SK-N-SH (cell line): ENCODE measurements around the gene RNPEPL1. TPM values are rescaled to one million over a fixed set of nuclear protein-coding genes. Genes with fewer than 3 reads are reported as not detected.
A peak's percentile ranks its signal among the peaks of the same experiment; 100 is the strongest.

Source experiments
- CTCF ChIA-PET: fragments of 300-600, 350-600 bp; formaldehyde crosslinking; extraction: SDS; loops from one replicate; lab custom pipeline; 2021; lab: Yijun Ruan, JAX
- POLR2A ChIA-PET: fragments of 350-600 bp; sonication (Branson Sonifier 250); formaldehyde crosslinking; extraction: SDS; loops from one replicate; lab custom pipeline; 2020; ENCODE audit warnings: antibody characterized with exemption, inconsistent platforms; lab: Yijun Ruan, JAX
- DNase-seq: peaks from one replicate; pipeline ENCODE4 v3.0.0; 2012
- H2AFZ ChIP-seq: fragments of 200-600 bp; sonication (generic); 2 replicates; pipeline ENCODE4 v1.8.1; 2016; ENCODE audit warnings: antibody characterized with exemption, mild to moderate bottlenecking, low read depth
- H3F3A ChIP-seq: fragments of 200-600 bp; sonication (generic); replicated peaks from 2 replicates; pipeline ENCODE3; 2016; ENCODE audit warnings: antibody characterized with exemption, mild to moderate bottlenecking; ENCODE audit not compliant: insufficient read depth
- H3K27ac ChIP-seq, 2 experiments: fragments of 200-500 bp in 1 of 2; fragments of 200-600 bp in 1 of 2; sonication (Bioruptor generic) in 1 of 2; sonication (generic), shearing (Covaris generic) in 1 of 2; 2 replicates each; pipeline versions ENCODE4 v1.5.1 to v1.6.1; 2014 to 2016; ENCODE audit warnings: low read depth in 2 of 2, inconsistent platforms in 1 of 2, low read length in 1 of 2, mild to moderate bottlenecking in 1 of 2, mixed read lengths in 1 of 2
- H3K27me3 ChIP-seq: fragments of 200-600 bp; sonication (generic), shearing (Covaris generic); 2 replicates; pipeline ENCODE4 v1.6.1; 2016; ENCODE audit warnings: mixed run types; ENCODE audit not compliant: insufficient read depth
- H3K36me3 ChIP-seq, 2 experiments: fragments of 200-500 bp in 1 of 2; fragments of 200-600 bp in 1 of 2; sonication (Bioruptor generic) in 1 of 2; sonication (generic) in 1 of 2; replicated peaks in 1 of 2; 2 replicates each; pipeline versions ENCODE3 to v1.5.1; 2014 to 2016; ENCODE audit warnings: low read length in 1 of 2, mild to moderate bottlenecking in 1 of 2; ENCODE audit not compliant: insufficient read depth in 2 of 2, control insufficient read depth in 1 of 2
- H3K4me1 ChIP-seq, 2 experiments: fragments of 200-500 bp in 1 of 2; fragments of 200-600 bp in 1 of 2; sonication (Bioruptor generic) in 1 of 2; sonication (generic), shearing (Covaris generic) in 1 of 2; 2 replicates each; pipeline versions ENCODE4 v1.5.1 to v1.6.1; 2014 to 2016; ENCODE audit warnings: low read depth in 1 of 2, low read length in 1 of 2, mixed run types in 1 of 2; ENCODE audit not compliant: insufficient read depth in 2 of 2, control insufficient read depth in 1 of 2
- H3K4me2 ChIP-seq: fragments of 200-600 bp; sonication (generic), shearing (Covaris generic); 2 replicates; pipeline ENCODE4 v1.6.1; 2017; ENCODE audit warnings: mixed run types
- H3K4me3 ChIP-seq, 2 experiments: fragments of 200-500 bp in 1 of 2; fragments of 200-600 bp in 1 of 2; sonication (Bioruptor generic) in 1 of 2; sonication (generic), shearing (Covaris generic) in 1 of 2; 2 replicates each; pipeline versions ENCODE4 v1.5.1 to v1.8.1; 2014 to 2016; ENCODE audit warnings: low read depth in 2 of 2, inconsistent platforms in 1 of 2, low read length in 1 of 2, mild to moderate bottlenecking in 1 of 2, mixed read lengths in 1 of 2, moderate library complexity in 1 of 2
- H3K79me2 ChIP-seq: fragments of 200-600 bp; sonication (generic); 2 replicates; pipeline ENCODE4 v1.8.1; 2017; ENCODE audit warnings: mild to moderate bottlenecking; ENCODE audit not compliant: insufficient read depth
- H3K9ac ChIP-seq: fragments of 200-600 bp; sonication (generic); 2 replicates; pipeline ENCODE4 v1.6.1; 2017; ENCODE audit warnings: mixed run types
- H3K9me2 ChIP-seq: fragments of 200-600 bp; sonication (generic); 2 replicates; pipeline ENCODE4 v1.6.1; 2017; ENCODE audit warnings: mixed run types
- H3K9me3 ChIP-seq: fragments of 200-600 bp; sonication (generic); 2 replicates; pipeline ENCODE4 v1.6.1; 2017; ENCODE audit warnings: mixed run types, mild to moderate bottlenecking, moderate library complexity
- H4K20me1 ChIP-seq: fragments of 200-600 bp; sonication (generic); 2 replicates; pipeline ENCODE4 v1.6.1; 2017; ENCODE audit warnings: mild to moderate bottlenecking, mixed run types; ENCODE audit not compliant: insufficient read depth
- FOXM1 ChIP-seq: IDR thresholded peaks from 2 replicates; pipeline ENCODE4 v1.4.0; 2012; ENCODE audit warnings: low read depth, mild to moderate bottlenecking
- IRF3 ChIP-seq: fragments of 150-350 bp; IDR thresholded peaks from 2 replicates; pipeline ENCODE4 v1.6.1; 2016; ENCODE audit warnings: mild to moderate bottlenecking, low read depth, low read length
- MXI1 ChIP-seq: IDR thresholded peaks from 2 replicates; pipeline ENCODE4 v1.6.1; 2012; ENCODE audit warnings: mild to moderate bottlenecking, low read depth, low read length, improper control_type of control experiment
- NFIC ChIP-seq: IDR thresholded peaks from 2 replicates; pipeline ENCODE4 v1.4.0; 2012; ENCODE audit warnings: borderline replicate concordance
- NRF1 ChIP-seq: IDR thresholded peaks from 2 replicates; pipeline ENCODE4 v1.6.1; 2012; ENCODE audit warnings: low read depth, mild to moderate bottlenecking, low read length
- RCOR1 ChIP-seq: fragments of 150-350 bp; IDR thresholded peaks from 2 replicates; pipeline ENCODE4 v1.6.1; 2017; ENCODE audit warnings: antibody characterized with exemption, low read length
- RFX5 ChIP-seq: IDR thresholded peaks from 2 replicates; pipeline ENCODE4 v1.6.1; 2012; ENCODE audit warnings: mild to moderate bottlenecking, improper control_type of control experiment, low read length
- SIN3A ChIP-seq: IDR thresholded peaks from 2 replicates; pipeline ENCODE4 v1.6.1; 2012; ENCODE audit warnings: low read depth, mild to moderate bottlenecking, low read length, moderate library complexity, borderline replicate concordance
- SMC3 ChIP-seq: IDR thresholded peaks from 2 replicates; pipeline ENCODE4 v1.6.1; 2012; ENCODE audit warnings: low read depth, low read length, improper control_type of control experiment
- USF1 ChIP-seq: IDR thresholded peaks from 2 replicates; pipeline ENCODE4 v1.4.0; 2012; ENCODE audit warnings: low read depth, borderline replicate concordance
- YY1 ChIP-seq: IDR thresholded peaks from 2 replicates; pipeline ENCODE4 v1.4.0; 2012; ENCODE audit warnings: low read depth, mild to moderate bottlenecking
- WGBS: methylation state at CpG from one replicate; pipeline ENCODE4 v1.1.6; 2017; ENCODE audit warnings: low lambda C conversion rate; 5-methylcytosine and 5-hydroxymethylcytosine counted together
- polyA plus RNA-seq, 3 experiments: library from polyadenylated mRNA; depleted of rRNA; stranded (reverse); fragments of >200 nt; gene quantifications; 2 replicates each; pipeline ENCODE4 v1.2.3, GENCODE V29; 2012
- TF ChIP-seq, protein P1 (sequence below): IDR thresholded peaks from 2 replicates; pipeline ENCODE4 v1.6.1; 2012; ENCODE audit warnings: mild to moderate bottlenecking, low read depth, low read length, moderate library complexity
- TF ChIP-seq, protein P2 (sequence below): IDR thresholded peaks from 2 replicates; pipeline ENCODE4 v1.4.0; 2012; ENCODE audit warnings: low read depth, borderline replicate concordance

Gene RNPEPL1
- polyA plus RNA-seq, 1 of the 3 experiments (the other 2 are of a cell fraction): 14.3 TPM

DNA sequence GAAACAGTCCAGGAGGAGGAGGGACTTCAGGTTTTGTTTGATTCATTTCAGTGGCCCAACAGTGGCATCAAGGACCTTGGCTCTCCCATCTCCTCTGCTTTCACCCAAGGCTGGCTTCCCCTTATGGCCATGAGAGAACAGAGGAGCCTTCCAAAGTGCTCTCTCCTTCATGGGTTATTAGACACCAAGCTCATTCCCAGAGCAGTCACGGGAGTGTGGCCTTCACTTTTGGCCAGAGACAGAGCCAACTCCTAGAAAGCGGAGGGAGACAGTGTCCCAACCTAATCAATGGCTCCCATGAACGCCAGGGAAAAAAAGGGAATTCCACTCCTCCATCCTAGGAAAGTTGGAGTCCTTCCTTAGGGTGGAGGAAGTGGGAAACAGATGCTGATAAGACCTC, 9.0 kb upstream of the RNPEPL1 start:
- CTCF ChIA-PET: interaction anchor here (1.5 kb wide), 1 partner anchor 45 kb away, joined by 3 read pairs; no protein-coding TSS in a partner anchor
- 0 out of 4 replicates have a peak overlapping the region, but pooled peaks of 1 of the 2 experiments have one; percentile 85 for H3K4me3 ChIP-seq

DNA sequence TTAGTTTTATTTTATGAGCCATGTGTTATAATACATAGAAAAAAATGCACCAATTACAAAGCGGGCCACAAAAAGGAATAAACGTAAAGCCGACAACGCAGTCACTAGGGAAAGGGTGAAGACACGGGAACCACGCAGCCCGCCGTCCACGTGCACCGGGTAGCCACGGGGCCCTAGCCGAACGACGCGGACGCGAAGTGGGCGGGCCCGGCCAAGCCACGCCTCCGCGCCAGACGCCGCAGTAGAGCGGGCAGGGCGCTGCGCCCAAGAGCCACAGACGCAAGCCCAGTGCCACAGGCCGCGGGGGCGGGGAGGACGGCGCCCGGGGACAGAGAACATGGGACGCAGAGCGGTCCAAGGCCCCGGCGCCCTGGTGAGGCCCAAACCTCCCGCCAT, 8.2 kb upstream of the RNPEPL1 start, which contains the start of gene DUSP28:
Gene DUSP28, plus strand, starts transcription at position 274 of the 396 bp plus-strand sequence. CDS start 328 bp downstream, outside the sequence.
- Histone ChIP-seq H3K79me2 (peaks cover 56% of the 10 kb centered on the region), H3K4me2 (peak within 1 kb of the TSS; percentile 84), H4K20me1 (peaks cover 13% of the 10 kb centered on the region; the same call in 1 of the 2 replicates), H3K4me1 (peaks cover 22 to 29% of the 10 kb centered on the region in 2 experiments), H3K27me3 (no peaks in the 10 kb centered on the region), H2AFZ (peak within 1 kb of the TSS; percentile 1; the same call in 1 of the 2 replicates), H3K9me3 (no peaks in the 10 kb centered on the region), H3K36me3 (peaks cover 0 to 7% of the 10 kb centered on the region in 2 experiments), H3K4me3 (peak within 1 kb of the TSS; percentile 64 to 85), H3F3A (peaks cover 16% of the 10 kb centered on the region), H3K9ac (peak within 1 kb of the TSS; percentile 97), H3K9me2 (no peaks in the 10 kb centered on the region), H3K27ac (peak within 1 kb of the TSS; percentile 86 to 92)
- POLR2A ChIA-PET: interaction anchor here (2.1 kb wide), 1 partner anchor 26 kb away, joined by 19 read pairs; the partner anchor contains the start of gene CAPN10
- DNase-seq: peak; percentile 93
- WGBS: 5% methylated on average over 11 of the region's 39 CpGs
- CTCF ChIA-PET: interaction anchor here (1.2 to 1.4 kb wide), 2 partner anchors 42 to 291 kb away, joined by 3 to 4 read pairs; no protein-coding TSS in a partner anchor
- TF ChIP-seq IRF3 (no peak), NRF1 (0 out of 2 replicates have a peak, but pooled peaks have one; percentile 14), USF1 (peak; percentile 49; the same call in 1 of the 2 replicates), FOXM1 (no peak), SIN3A (peak; percentile 68; the same call in 1 of the 2 replicates), RFX5 (0 out of 2 replicates have a peak, but pooled peaks have one; percentile 51), NFIC (no peak), MXI1 (peak; percentile 99), SMC3 (no peak), YY1 (0 out of 2 replicates have a peak, but pooled peaks have one; percentile 12), RCOR1 (no peak)
- TF ChIP-seq, protein P1, sequence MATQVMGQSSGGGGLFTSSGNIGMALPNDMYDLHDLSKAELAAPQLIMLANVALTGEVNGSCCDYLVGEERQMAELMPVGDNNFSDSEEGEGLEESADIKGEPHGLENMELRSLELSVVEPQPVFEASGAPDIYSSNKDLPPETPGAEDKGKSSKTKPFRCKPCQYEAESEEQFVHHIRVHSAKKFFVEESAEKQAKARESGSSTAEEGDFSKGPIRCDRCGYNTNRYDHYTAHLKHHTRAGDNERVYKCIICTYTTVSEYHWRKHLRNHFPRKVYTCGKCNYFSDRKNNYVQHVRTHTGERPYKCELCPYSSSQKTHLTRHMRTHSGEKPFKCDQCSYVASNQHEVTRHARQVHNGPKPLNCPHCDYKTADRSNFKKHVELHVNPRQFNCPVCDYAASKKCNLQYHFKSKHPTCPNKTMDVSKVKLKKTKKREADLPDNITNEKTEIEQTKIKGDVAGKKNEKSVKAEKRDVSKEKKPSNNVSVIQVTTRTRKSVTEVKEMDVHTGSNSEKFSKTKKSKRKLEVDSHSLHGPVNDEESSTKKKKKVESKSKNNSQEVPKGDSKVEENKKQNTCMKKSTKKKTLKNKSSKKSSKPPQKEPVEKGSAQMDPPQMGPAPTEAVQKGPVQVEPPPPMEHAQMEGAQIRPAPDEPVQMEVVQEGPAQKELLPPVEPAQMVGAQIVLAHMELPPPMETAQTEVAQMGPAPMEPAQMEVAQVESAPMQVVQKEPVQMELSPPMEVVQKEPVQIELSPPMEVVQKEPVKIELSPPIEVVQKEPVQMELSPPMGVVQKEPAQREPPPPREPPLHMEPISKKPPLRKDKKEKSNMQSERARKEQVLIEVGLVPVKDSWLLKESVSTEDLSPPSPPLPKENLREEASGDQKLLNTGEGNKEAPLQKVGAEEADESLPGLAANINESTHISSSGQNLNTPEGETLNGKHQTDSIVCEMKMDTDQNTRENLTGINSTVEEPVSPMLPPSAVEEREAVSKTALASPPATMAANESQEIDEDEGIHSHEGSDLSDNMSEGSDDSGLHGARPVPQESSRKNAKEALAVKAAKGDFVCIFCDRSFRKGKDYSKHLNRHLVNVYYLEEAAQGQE: no peak
- TF ChIP-seq, protein P2, sequence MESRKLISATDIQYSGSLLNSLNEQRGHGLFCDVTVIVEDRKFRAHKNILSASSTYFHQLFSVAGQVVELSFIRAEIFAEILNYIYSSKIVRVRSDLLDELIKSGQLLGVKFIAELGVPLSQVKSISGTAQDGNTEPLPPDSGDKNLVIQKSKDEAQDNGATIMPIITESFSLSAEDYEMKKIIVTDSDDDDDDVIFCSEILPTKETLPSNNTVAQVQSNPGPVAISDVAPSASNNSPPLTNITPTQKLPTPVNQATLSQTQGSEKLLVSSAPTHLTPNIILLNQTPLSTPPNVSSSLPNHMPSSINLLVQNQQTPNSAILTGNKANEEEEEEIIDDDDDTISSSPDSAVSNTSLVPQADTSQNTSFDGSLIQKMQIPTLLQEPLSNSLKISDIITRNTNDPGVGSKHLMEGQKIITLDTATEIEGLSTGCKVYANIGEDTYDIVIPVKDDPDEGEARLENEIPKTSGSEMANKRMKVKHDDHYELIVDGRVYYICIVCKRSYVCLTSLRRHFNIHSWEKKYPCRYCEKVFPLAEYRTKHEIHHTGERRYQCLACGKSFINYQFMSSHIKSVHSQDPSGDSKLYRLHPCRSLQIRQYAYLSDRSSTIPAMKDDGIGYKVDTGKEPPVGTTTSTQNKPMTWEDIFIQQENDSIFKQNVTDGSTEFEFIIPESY: no peak

More for the DNA sequence above, 9.0 kb upstream of the RNPEPL1 start:
- H4K20me1 ChIP-seq: peaks cover 13% of the 10 kb centered on the region; the same call in 1 of the 2 replicates
- POLR2A ChIA-PET: no interaction called here
- no peaks in the 10 kb centered on the region for H3K9me3 ChIP-seq
- peaks cover 22 to 29% of the 10 kb centered on the region in 2 experiments for H3K4me1 ChIP-seq
- DNase-seq: no peak
- H3K9ac ChIP-seq: no peak overlapping the region
- no peak for TF ChIP-seq IRF3
- no peak for TF ChIP-seq NRF1
- TF ChIP-seq, all 33 proteins: peak for 0
- Histone ChIP-seq H3K79me2 (peaks cover 56% of the 10 kb centered on the region), H3K27me3 (no peaks in the 10 kb centered on the region), H3K4me2 (peak overlapping the region; percentile 84), H3K9me2 (no peaks in the 10 kb centered on the region), H3K36me3 (peaks cover under 1 to 7% of the 10 kb centered on the region in 2 experiments), H2AFZ (no peak overlapping the region), H3F3A (peaks cover 16% of the 10 kb centered on the region), H3K27ac (no peak overlapping the region)
- WGBS: 73% methylated on average over 3 of the region's 3 CpGs
